PFSK-1 (cell line): ENCODE data around the gene SLC6A6.

Experiments
- FOXP2 ChIP-seq: optimal IDR thresholded peaks from 2 replicates; pipeline ENCODE3; 2011; ENCODE audit warnings: borderline replicate concordance, control low read depth, inconsistent platforms; ENCODE audit not compliant: insufficient read depth; ENCODE audit errors: extremely low read length, extremely low read depth
- POLR2AphosphoS5 ChIP-seq: IDR thresholded peaks from 2 replicates; pipeline ENCODE4 v1.6.1; 2012; ENCODE audit warnings: low read depth, mild to moderate bottlenecking, control low read depth, low read length, moderate library complexity
- SIN3A ChIP-seq: IDR thresholded peaks from 2 replicates; pipeline ENCODE4 v1.6.1; 2012; ENCODE audit warnings: mild to moderate bottlenecking, low read length, moderate library complexity, borderline replicate concordance; ENCODE audit not compliant: insufficient read depth
- TAF1 ChIP-seq: IDR thresholded peaks from 2 replicates; pipeline ENCODE4 v1.6.1; 2012; ENCODE audit warnings: low read length, control low read depth, borderline replicate concordance; ENCODE audit not compliant: insufficient read depth
- TF ChIP-seq, protein P1 (sequence below), 2 experiments: IDR thresholded peaks; 2 replicates each; pipeline versions ENCODE4 v1.6.1 to v1.8.0; 2011 to 2012; ENCODE audit warnings: low read depth in 2 of 2, low read length in 2 of 2, control low read depth in 1 of 2, inconsistent platforms in 1 of 2, mild to moderate bottlenecking in 1 of 2, moderate library complexity in 1 of 2; ENCODE audit not compliant: insufficient read depth in 1 of 2

DNA sequence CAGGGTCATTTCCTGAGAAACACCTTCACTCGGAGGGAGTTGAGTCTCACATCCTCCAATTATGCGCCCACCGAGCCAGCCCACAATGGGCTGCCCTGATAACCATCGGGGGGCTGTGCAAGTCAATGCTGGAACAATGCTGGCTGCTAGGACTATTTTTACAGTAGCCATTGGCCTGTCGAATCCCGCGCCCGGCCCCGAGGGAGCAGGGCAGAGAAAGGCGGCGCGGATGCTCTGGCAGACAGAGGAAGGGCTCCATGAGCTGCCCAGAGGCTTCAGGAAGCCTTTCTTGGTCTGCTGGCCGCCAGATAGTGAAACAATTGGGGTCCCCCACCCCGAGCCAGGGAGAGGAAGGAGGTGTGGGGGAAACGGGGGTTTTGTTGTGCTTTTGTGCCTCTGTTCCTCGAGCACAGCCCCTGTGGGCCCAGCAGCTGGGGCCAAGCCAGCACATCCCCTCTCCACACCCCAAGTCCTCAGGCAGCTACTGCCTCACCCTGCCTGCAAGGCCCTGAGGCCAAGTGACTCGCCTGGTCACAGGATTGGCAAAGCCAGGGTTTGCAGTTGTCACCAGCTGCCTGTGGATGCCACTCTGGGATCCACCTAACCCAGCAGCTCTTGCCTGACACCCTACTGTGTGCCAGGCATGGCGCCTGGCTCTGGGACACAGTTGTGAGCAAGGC is 39.0 kb downstream of the SLC6A6 start:
- TF ChIP-seq POLR2AphosphoS5 (no peak), TAF1 (no peak), SIN3A (no peak), FOXP2 (no peak)
- TF ChIP-seq, protein P1, sequence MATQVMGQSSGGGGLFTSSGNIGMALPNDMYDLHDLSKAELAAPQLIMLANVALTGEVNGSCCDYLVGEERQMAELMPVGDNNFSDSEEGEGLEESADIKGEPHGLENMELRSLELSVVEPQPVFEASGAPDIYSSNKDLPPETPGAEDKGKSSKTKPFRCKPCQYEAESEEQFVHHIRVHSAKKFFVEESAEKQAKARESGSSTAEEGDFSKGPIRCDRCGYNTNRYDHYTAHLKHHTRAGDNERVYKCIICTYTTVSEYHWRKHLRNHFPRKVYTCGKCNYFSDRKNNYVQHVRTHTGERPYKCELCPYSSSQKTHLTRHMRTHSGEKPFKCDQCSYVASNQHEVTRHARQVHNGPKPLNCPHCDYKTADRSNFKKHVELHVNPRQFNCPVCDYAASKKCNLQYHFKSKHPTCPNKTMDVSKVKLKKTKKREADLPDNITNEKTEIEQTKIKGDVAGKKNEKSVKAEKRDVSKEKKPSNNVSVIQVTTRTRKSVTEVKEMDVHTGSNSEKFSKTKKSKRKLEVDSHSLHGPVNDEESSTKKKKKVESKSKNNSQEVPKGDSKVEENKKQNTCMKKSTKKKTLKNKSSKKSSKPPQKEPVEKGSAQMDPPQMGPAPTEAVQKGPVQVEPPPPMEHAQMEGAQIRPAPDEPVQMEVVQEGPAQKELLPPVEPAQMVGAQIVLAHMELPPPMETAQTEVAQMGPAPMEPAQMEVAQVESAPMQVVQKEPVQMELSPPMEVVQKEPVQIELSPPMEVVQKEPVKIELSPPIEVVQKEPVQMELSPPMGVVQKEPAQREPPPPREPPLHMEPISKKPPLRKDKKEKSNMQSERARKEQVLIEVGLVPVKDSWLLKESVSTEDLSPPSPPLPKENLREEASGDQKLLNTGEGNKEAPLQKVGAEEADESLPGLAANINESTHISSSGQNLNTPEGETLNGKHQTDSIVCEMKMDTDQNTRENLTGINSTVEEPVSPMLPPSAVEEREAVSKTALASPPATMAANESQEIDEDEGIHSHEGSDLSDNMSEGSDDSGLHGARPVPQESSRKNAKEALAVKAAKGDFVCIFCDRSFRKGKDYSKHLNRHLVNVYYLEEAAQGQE (IDR thresholded peaks at IDR 0.05; ENCODE audit: insufficient read depth in 1 of 2, low read depth in 2 of 2, low read length in 2 of 2), result no peak
